Measurements from ENCODE around the gene KCNJ11.

KCNJ11 gene

GRCh38 chr11:17414992-17415391 is 26.5 kb upstream of the KCNJ11 start (continued):
- no peak for TF ChIP-seq PATZ1 (CRISPR knock-in tag; IDR thresholded peaks at IDR 0.05; ENCODE audit: borderline replicate concordance)
- no peak for TF ChIP-seq ZNF70 (CRISPR knock-in tag; IDR thresholded peaks at IDR 0.05)
- no peak for TF ChIP-seq ZNF565 (CRISPR knock-in tag; conservative IDR thresholded peaks at IDR 0.05; ENCODE audit: low read depth)
- no peak for TF ChIP-seq PPARA (CRISPR knock-in tag; IDR thresholded peaks at IDR 0.05; ENCODE audit: borderline replicate concordance)
- no peak for TF ChIP-seq ZNF8 (CRISPR knock-in tag; IDR thresholded peaks at IDR 0.05)

GRCh38 chr11:17414317-17414737 is 25.9 kb upstream of the KCNJ11 start:
- no peak for ATAC-seq
- TF ChIP-seq ARNTL (CRISPR knock-in tag; IDR thresholded peaks at IDR 0.05; ENCODE audit: borderline replicate concordance, low read depth) (no peak), CSRNP3 (CRISPR knock-in tag; IDR thresholded peaks at IDR 0.05) (no peak), CSDC2 (CRISPR knock-in tag; IDR thresholded peaks at IDR 0.05) (no peak), ZC3H10 (CRISPR knock-in tag; IDR thresholded peaks at IDR 0.05) (no peak), RARB (CRISPR knock-in tag; IDR thresholded peaks at IDR 0.05) (no peak), ZFP30 (CRISPR knock-in tag; IDR thresholded peaks at IDR 0.05) (no peak), ISL1 (CRISPR knock-in tag; IDR thresholded peaks at IDR 0.05) (no peak), ZNF70 (CRISPR knock-in tag; IDR thresholded peaks at IDR 0.05) (no peak), PPARA (CRISPR knock-in tag; IDR thresholded peaks at IDR 0.05; ENCODE audit: borderline replicate concordance) (no peak)

GRCh38 chr11:17413414-17414316 is 25.2 kb upstream of the KCNJ11 start:
- TF ChIP-seq ZNF70 (CRISPR knock-in tag; IDR thresholded peaks at IDR 0.05) (no peak), POU6F1 (CRISPR knock-in tag; IDR thresholded peaks at IDR 0.05; ENCODE audit: borderline replicate concordance, low read depth) (no peak), ZFP30 (CRISPR knock-in tag; IDR thresholded peaks at IDR 0.05) (no peak), ISL1 (CRISPR knock-in tag; IDR thresholded peaks at IDR 0.05) (no peak), ZC3H10 (CRISPR knock-in tag; IDR thresholded peaks at IDR 0.05) (no peak), TSHZ2 (CRISPR knock-in tag; IDR thresholded peaks at IDR 0.05) (no peak), CSDC2 (CRISPR knock-in tag; IDR thresholded peaks at IDR 0.05) (no peak), PPARA (CRISPR knock-in tag; IDR thresholded peaks at IDR 0.05; ENCODE audit: borderline replicate concordance) (no peak)
- ATAC-seq, result no peak

GRCh38 chr11:17412488-17413180 is 24.2 kb upstream of the KCNJ11 start:
- no peak; the same call in 2 of the 3 replicates for ATAC-seq
- TF ChIP-seq ZNF565 (CRISPR knock-in tag; conservative IDR thresholded peaks at IDR 0.05; ENCODE audit: low read depth), result no peak
- no peak for TF ChIP-seq SNAI2 (CRISPR knock-in tag; IDR thresholded peaks at IDR 0.05)
- TF ChIP-seq ZNF8 (CRISPR knock-in tag; IDR thresholded peaks at IDR 0.05), result no peak
- TF ChIP-seq PATZ1 (CRISPR knock-in tag; IDR thresholded peaks at IDR 0.05; ENCODE audit: borderline replicate concordance), result no peak
- TF ChIP-seq ISL1 (CRISPR knock-in tag; IDR thresholded peaks at IDR 0.05), result no peak
- TF ChIP-seq ZFP30 (CRISPR knock-in tag; IDR thresholded peaks at IDR 0.05), result no peak
- TF ChIP-seq CSDC2 (CRISPR knock-in tag; IDR thresholded peaks at IDR 0.05), result no peak
- no peak for TF ChIP-seq POU6F1 (CRISPR knock-in tag; IDR thresholded peaks at IDR 0.05; ENCODE audit: borderline replicate concordance, low read depth)
- TF ChIP-seq RARB (CRISPR knock-in tag; IDR thresholded peaks at IDR 0.05), result no peak
- TF ChIP-seq CSRNP3 (CRISPR knock-in tag; IDR thresholded peaks at IDR 0.05), result no peak
